Liver (tissue), 9 donors: ENCODE measurements around the gene LHFPL2. TPM values are rescaled to one million over a fixed set of nuclear protein-coding genes. Genes with fewer than 3 reads are reported as not detected.
A peak's percentile ranks its signal among the peaks of the same experiment; 100 is the strongest.

Source experiments
- DNase-seq: peaks from one replicate; pipeline ENCODE4 v3.0.0-alpha.2; 2017; ENCODE audit warnings: low spot score
- H3K27ac ChIP-seq, 2 donors: one replicate each; pipeline ENCODE4 v1.7.0; 2013; ENCODE audit warnings: inconsistent platforms in 2 of 2, low read length in 2 of 2, control low read depth in 1 of 2, low read depth in 1 of 2, mild to moderate bottlenecking in 1 of 2
- H3K27me3 ChIP-seq, 4 donors: one replicate each; pipeline versions ENCODE4 v1.6.1 to v1.7.0; 2013; ENCODE audit warnings: low read length in 3 of 4, inconsistent platforms in 1 of 4, mild to moderate bottlenecking in 1 of 4, moderate library complexity in 1 of 4; ENCODE audit not compliant: control insufficient read depth in 4 of 4, insufficient read depth in 4 of 4
- H3K36me3 ChIP-seq, 4 donors: one replicate each; pipeline versions ENCODE4 v1.6.1 to v1.7.0; 2013; ENCODE audit warnings: low read length in 3 of 4, mild to moderate bottlenecking in 3 of 4, low read depth in 1 of 4, moderate library complexity in 1 of 4; ENCODE audit not compliant: control insufficient read depth in 4 of 4, insufficient read depth in 3 of 4
- H3K4me1 ChIP-seq, 4 donors: one replicate each; pipeline versions ENCODE4 v1.6.1 to v1.7.0; 2013; ENCODE audit warnings: low read length in 3 of 4, mild to moderate bottlenecking in 3 of 4, moderate library complexity in 1 of 4; ENCODE audit not compliant: control insufficient read depth in 4 of 4, insufficient read depth in 4 of 4
- H3K4me3 ChIP-seq, 3 donors: one replicate each; pipeline versions ENCODE4 v1.6.1 to v1.7.0; 2013; ENCODE audit warnings: low read length in 3 of 3, control low read depth in 1 of 3, low read depth in 1 of 3, mild to moderate bottlenecking in 1 of 3
- H3K9ac ChIP-seq, 2 donors: one replicate each; pipeline ENCODE4 v1.7.0; 2013; ENCODE audit warnings: low read length in 2 of 2, mild to moderate bottlenecking in 2 of 2, moderate library complexity in 2 of 2, control low read depth in 1 of 2, low read depth in 1 of 2
- H3K9me3 ChIP-seq, 4 donors: one replicate each; pipeline versions ENCODE4 v1.6.1 to v1.7.0; 2013; ENCODE audit warnings: low read length in 3 of 4; ENCODE audit not compliant: control insufficient read depth in 4 of 4
- FOXA1 ChIP-seq: IDR thresholded peaks from 2 replicates; pipeline ENCODE4 v1.6.1; 2016; ENCODE audit warnings: antibody characterized with exemption
- FOXA2 ChIP-seq: IDR thresholded peaks from 2 replicates; pipeline ENCODE4 v1.6.1; 2016; ENCODE audit warnings: antibody characterized with exemption
- GABPA ChIP-seq, 2 donors: IDR thresholded peaks in 1 of 2; conservative IDR thresholded peaks in 1 of 2; 2 replicates each; pipeline ENCODE4 v1.6.1; 2016; ENCODE audit warnings: antibody characterized with exemption in 2 of 2, mild to moderate bottlenecking in 1 of 2, moderate library complexity in 1 of 2
- HNF4G ChIP-seq: IDR thresholded peaks from 2 replicates; pipeline ENCODE4 v1.6.1; 2016; ENCODE audit warnings: antibody characterized with exemption
- JUND ChIP-seq, 2 donors: IDR thresholded peaks; 2 replicates each; pipeline ENCODE4 v1.6.1; 2016; ENCODE audit warnings: antibody characterized with exemption in 2 of 2
- NR2F2 ChIP-seq: IDR thresholded peaks from 2 replicates; pipeline ENCODE4 v1.6.1; 2016; ENCODE audit warnings: antibody characterized with exemption
- RXRA ChIP-seq, 2 donors: IDR thresholded peaks; 2 replicates each; pipeline ENCODE4 v1.6.1; 2017 to 2018; ENCODE audit warnings: antibody characterized with exemption in 2 of 2, mild to moderate bottlenecking in 1 of 2
- SP1 ChIP-seq: IDR thresholded peaks from 2 replicates; pipeline ENCODE4 v1.6.1; 2018; ENCODE audit warnings: antibody characterized with exemption, mild to moderate bottlenecking
- TAF1 ChIP-seq: conservative IDR thresholded peaks from 2 replicates; pipeline ENCODE4 v1.6.1; 2016; ENCODE audit warnings: antibody characterized with exemption, mild to moderate bottlenecking
- YY1 ChIP-seq: IDR thresholded peaks from 2 replicates; pipeline ENCODE4 v1.6.1; 2016; ENCODE audit warnings: antibody characterized with exemption, mild to moderate bottlenecking
- WGBS: extraction: QIAGEN DNeasy Blood & Tissue Kit; methylation state at CpG from one replicate; pipeline ENCODE4 v1.1.7; 2013; 5-methylcytosine and 5-hydroxymethylcytosine counted together
- polyA plus RNA-seq, 2 donors: library from polyadenylated mRNA; stranded (reverse) in 1 of 2; unstranded in 1 of 2; fragments of 200-250 nt in 1 of 2; fragments of >200 nt in 1 of 2; fragmentation: Nextera tagmentation in 1 of 2; extraction: Ambion mirVana in 1 of 2; gene quantifications; one replicate each; pipeline versions ENCODE4 v1.2.1 to v1.2.3, GENCODE V29; 2013 to 2015
- total RNA-seq, 2 donors: library from RNA; depleted of rRNA; stranded (reverse); fragments of >200 nt; gene quantifications; one replicate each; pipeline ENCODE4 v1.2.3, GENCODE V29; 2014
- TF ChIP-seq, protein P1 (sequence below): IDR thresholded peaks from 2 replicates; pipeline ENCODE4 v1.6.1; 2016; ENCODE audit warnings: antibody characterized with exemption
- TF ChIP-seq, protein P2 (sequence below): fragments of 150-350 bp; IDR thresholded peaks from 2 replicates; pipeline ENCODE4 v1.5.1; 2017; ENCODE audit warnings: improper control_type of control experiment, low read depth, low read length; ENCODE audit not compliant: missing input control
- TF ChIP-seq, protein P3 (sequence below): IDR thresholded peaks from 2 replicates; pipeline ENCODE4 v1.6.1; 2016; ENCODE audit warnings: antibody characterized with exemption, mild to moderate bottlenecking
- TF ChIP-seq, protein P4 (sequence below): IDR thresholded peaks from 2 replicates; pipeline ENCODE4 v1.6.1; 2016; ENCODE audit warnings: antibody characterized with exemption
- donor health status: healthy.
- donor health status: healthy.
- donor health status: healthy.
- donor health status: healthy.
- donor health status: healthy.

The LHFPL2 gene
- total and polyA plus RNA-seq, 4 donors, result 1.6 to 9.4 (median 5.6) TPM

DNA sequence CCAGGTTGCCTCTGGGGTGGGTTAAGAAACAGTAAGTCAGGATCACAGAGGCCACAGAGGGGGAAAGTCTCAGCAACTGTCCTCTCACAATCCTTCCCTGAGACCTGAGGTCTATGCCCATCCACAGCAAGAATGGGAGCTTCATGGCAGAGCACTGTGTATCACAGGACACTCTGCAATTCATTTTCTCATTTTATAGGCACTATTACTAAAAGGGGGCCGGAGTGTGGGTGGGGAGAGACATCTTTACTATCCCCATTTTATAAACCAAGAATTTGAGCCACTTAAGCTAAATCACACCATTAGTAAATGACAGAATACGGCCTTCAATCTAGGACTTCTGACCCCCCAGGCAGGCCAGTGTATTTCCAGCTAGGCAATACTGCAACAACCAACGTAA, 79.9 kb downstream of the LHFPL2 start:
- Histone ChIP-seq H3K9me3 (no peaks in the 10 kb centered on the region), H3K27me3 (no peaks in the 10 kb centered on the region), H3K27ac (no peak overlapping the region)

DNA sequence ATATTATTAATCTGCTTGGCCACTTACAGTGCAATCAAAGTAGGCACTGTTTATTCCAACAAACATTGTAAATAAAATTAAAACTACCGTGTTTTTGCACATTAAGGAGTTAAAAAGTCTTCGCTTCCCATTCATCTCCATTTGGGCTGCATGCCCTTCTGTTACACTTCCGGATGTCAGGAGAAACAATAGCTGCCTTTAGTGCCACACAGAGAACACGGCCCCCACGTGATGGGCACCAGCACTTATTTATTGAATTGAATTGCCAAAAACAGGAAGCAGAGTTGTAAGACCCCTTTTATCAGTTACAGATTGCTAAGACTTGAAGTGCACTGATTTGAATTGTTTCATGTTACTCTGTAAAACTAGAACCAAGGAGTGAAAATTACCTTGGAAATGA, 80.4 kb downstream of the LHFPL2 start:
- TF ChIP-seq NR2F2, result peak; percentile 14
- TF ChIP-seq JUND (IDR thresholded peaks at IDR 0.05), result no peak
- no peaks in the 10 kb centered on the region for H3K27me3 ChIP-seq
- H3K36me3 ChIP-seq, result no peaks in the 10 kb centered on the region
- no peaks in the 10 kb centered on the region for H3K4me1 ChIP-seq
- no peak for DNase-seq
- no peak overlapping the region for H3K9ac ChIP-seq
- H3K9me3 ChIP-seq, result no peaks in the 10 kb centered on the region
- 80% methylated on average over 5 of the region's 5 CpGs for WGBS
- no peak overlapping the region for H3K27ac ChIP-seq
- no peak overlapping the region for H3K4me3 ChIP-seq

More for the DNA sequence above, 79.9 kb downstream of the LHFPL2 start:
- H3K4me1 ChIP-seq, result no peaks in the 10 kb centered on the region
- TF ChIP-seq SP1 (no peak), GABPA (IDR thresholded peaks at IDR 0.05 in 1 of 2, conservative IDR thresholded peaks at IDR 0.05 in 1 of 2) (no peak), NR2F2 (no peak), HNF4G (no peak), FOXA1 (no peak), RXRA (IDR thresholded peaks at IDR 0.05) (no peak), JUND (IDR thresholded peaks at IDR 0.05) (no peak), YY1 (no peak), FOXA2 (no peak), TAF1 (no peak)
- TF ChIP-seq, protein P1, sequence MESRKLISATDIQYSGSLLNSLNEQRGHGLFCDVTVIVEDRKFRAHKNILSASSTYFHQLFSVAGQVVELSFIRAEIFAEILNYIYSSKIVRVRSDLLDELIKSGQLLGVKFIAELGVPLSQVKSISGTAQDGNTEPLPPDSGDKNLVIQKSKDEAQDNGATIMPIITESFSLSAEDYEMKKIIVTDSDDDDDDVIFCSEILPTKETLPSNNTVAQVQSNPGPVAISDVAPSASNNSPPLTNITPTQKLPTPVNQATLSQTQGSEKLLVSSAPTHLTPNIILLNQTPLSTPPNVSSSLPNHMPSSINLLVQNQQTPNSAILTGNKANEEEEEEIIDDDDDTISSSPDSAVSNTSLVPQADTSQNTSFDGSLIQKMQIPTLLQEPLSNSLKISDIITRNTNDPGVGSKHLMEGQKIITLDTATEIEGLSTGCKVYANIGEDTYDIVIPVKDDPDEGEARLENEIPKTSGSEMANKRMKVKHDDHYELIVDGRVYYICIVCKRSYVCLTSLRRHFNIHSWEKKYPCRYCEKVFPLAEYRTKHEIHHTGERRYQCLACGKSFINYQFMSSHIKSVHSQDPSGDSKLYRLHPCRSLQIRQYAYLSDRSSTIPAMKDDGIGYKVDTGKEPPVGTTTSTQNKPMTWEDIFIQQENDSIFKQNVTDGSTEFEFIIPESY, result no peak
- TF ChIP-seq, protein P2, sequence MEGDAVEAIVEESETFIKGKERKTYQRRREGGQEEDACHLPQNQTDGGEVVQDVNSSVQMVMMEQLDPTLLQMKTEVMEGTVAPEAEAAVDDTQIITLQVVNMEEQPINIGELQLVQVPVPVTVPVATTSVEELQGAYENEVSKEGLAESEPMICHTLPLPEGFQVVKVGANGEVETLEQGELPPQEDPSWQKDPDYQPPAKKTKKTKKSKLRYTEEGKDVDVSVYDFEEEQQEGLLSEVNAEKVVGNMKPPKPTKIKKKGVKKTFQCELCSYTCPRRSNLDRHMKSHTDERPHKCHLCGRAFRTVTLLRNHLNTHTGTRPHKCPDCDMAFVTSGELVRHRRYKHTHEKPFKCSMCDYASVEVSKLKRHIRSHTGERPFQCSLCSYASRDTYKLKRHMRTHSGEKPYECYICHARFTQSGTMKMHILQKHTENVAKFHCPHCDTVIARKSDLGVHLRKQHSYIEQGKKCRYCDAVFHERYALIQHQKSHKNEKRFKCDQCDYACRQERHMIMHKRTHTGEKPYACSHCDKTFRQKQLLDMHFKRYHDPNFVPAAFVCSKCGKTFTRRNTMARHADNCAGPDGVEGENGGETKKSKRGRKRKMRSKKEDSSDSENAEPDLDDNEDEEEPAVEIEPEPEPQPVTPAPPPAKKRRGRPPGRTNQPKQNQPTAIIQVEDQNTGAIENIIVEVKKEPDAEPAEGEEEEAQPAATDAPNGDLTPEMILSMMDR, result no peak
- TF ChIP-seq, protein P3, sequence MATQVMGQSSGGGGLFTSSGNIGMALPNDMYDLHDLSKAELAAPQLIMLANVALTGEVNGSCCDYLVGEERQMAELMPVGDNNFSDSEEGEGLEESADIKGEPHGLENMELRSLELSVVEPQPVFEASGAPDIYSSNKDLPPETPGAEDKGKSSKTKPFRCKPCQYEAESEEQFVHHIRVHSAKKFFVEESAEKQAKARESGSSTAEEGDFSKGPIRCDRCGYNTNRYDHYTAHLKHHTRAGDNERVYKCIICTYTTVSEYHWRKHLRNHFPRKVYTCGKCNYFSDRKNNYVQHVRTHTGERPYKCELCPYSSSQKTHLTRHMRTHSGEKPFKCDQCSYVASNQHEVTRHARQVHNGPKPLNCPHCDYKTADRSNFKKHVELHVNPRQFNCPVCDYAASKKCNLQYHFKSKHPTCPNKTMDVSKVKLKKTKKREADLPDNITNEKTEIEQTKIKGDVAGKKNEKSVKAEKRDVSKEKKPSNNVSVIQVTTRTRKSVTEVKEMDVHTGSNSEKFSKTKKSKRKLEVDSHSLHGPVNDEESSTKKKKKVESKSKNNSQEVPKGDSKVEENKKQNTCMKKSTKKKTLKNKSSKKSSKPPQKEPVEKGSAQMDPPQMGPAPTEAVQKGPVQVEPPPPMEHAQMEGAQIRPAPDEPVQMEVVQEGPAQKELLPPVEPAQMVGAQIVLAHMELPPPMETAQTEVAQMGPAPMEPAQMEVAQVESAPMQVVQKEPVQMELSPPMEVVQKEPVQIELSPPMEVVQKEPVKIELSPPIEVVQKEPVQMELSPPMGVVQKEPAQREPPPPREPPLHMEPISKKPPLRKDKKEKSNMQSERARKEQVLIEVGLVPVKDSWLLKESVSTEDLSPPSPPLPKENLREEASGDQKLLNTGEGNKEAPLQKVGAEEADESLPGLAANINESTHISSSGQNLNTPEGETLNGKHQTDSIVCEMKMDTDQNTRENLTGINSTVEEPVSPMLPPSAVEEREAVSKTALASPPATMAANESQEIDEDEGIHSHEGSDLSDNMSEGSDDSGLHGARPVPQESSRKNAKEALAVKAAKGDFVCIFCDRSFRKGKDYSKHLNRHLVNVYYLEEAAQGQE, result no peak
- TF ChIP-seq, protein P4, sequence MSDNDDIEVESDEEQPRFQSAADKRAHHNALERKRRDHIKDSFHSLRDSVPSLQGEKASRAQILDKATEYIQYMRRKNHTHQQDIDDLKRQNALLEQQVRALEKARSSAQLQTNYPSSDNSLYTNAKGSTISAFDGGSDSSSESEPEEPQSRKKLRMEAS, result no peak
- H3K4me3 ChIP-seq, result no peak overlapping the region
- WGBS, result 92% methylated on average over 3 of the region's 3 CpGs
- no peaks in the 10 kb centered on the region for H3K36me3 ChIP-seq
- H3K9ac ChIP-seq, result no peak overlapping the region
- DNase-seq, result peak; percentile 5
